K562 (cell line): Measurements from ENCODE around the gene FAM131C. TPM values are rescaled to one million over a fixed set of nuclear protein-coding genes. Genes with fewer than 3 reads are reported as not detected.
A peak's percentile ranks its signal among the peaks of the same experiment; 100 is the strongest.

Source experiments
- ATF1 ChIP-seq, 2 experiments: fragments of 450-650 bp in 1 of 2; IDR thresholded peaks; 2 replicates each; pipeline ENCODE4 v1.6.1; 2016; ENCODE audit warnings: missing compliant biosample characterization in 1 of 2, missing genetic modification characterization in 1 of 2
- CREBBP ChIP-seq: IDR thresholded peaks from one replicate; pipeline ENCODE4 v1.6.1; 2012; ENCODE audit warnings: low read depth, mild to moderate bottlenecking, control low read depth, inconsistent platforms, low read length
- DNMT1 ChIP-seq: fragments of 450-650 bp; IDR thresholded peaks from 2 replicates; pipeline ENCODE4 v1.6.1; 2016; ENCODE audit warnings: antibody characterized with exemption, mild to moderate bottlenecking
- EHMT2 ChIP-seq: fragments of 450-650 bp; IDR thresholded peaks from 2 replicates; pipeline ENCODE4 v1.6.1; 2018; ENCODE audit warnings: antibody characterized with exemption
- ELF1 ChIP-seq: fragments of 200-800 bp; sonication (Bioruptor generic); IDR thresholded peaks from 2 replicates; pipeline ENCODE4 v1.6.1; 2016; ENCODE audit warnings: missing genetic modification characterization, missing compliant biosample characterization
- ETV6 ChIP-seq, 3 experiments: fragments of 150-350 bp in 1 of 3; sonication (generic) in 1 of 3; formaldehyde crosslinking in 1 of 3; IDR thresholded peaks; 2 replicates each; pipeline versions ENCODE4 v1.6.1 to v1.8.0; 2014 to 2022; ENCODE audit warnings: borderline replicate concordance in 2 of 3, low read depth in 2 of 3, antibody characterized with exemption in 1 of 3, low read length in 1 of 3, mild to moderate bottlenecking in 1 of 3, missing genetic modification reagents in 1 of 3
- ID3 ChIP-seq, 2 experiments: fragments of 250-450 bp in 1 of 2; fragments of 450-650 bp in 1 of 2; sonication (Bioruptor Pico) in 1 of 2; IDR thresholded peaks; 2 replicates each; pipeline versions ENCODE4 v1.6.1 to v1.8.0; 2016 to 2021; ENCODE audit warnings: mild to moderate bottlenecking in 2 of 2, moderate library complexity in 2 of 2, missing compliant biosample characterization in 1 of 2, missing genetic modification characterization in 1 of 2
- LEF1 ChIP-seq: fragments of 450-650 bp; IDR thresholded peaks from 2 replicates; pipeline ENCODE4 v1.6.1; 2016; ENCODE audit warnings: mild to moderate bottlenecking
- NFXL1 ChIP-seq: fragments of 450-650 bp; formaldehyde crosslinking; IDR thresholded peaks from 2 replicates; pipeline ENCODE4 v1.4.0; 2021; ENCODE audit warnings: mild to moderate bottlenecking
- NRF1 ChIP-seq, 2 experiments: fragments of 450-650 bp; IDR thresholded peaks in 1 of 2; conservative IDR thresholded peaks in 1 of 2; 2 replicates each; pipeline ENCODE4 v1.6.1; 2014; ENCODE audit warnings: mild to moderate bottlenecking in 2 of 2
- POLR2H ChIP-seq: IDR thresholded peaks from 2 replicates; pipeline ENCODE4 v1.6.1; 2016; ENCODE audit warnings: missing genetic modification characterization, low read depth, mild to moderate bottlenecking, control low read depth, missing compliant biosample characterization, moderate library complexity
- PTTG1 ChIP-seq: fragments of 450-650 bp; IDR thresholded peaks from 2 replicates; pipeline ENCODE4 v1.6.1; 2016; ENCODE audit warnings: low read depth, mild to moderate bottlenecking, missing genetic modification characterization, missing compliant biosample characterization
- SMAD3 ChIP-seq: fragments of 450-650 bp; formaldehyde crosslinking; conservative IDR thresholded peaks from 2 replicates; pipeline ENCODE4 v1.4.0; 2020; ENCODE audit warnings: mild to moderate bottlenecking
- SMARCA4 ChIP-seq: fragments of 450-650 bp; IDR thresholded peaks from 2 replicates; pipeline ENCODE4 v1.6.1; 2016
- SRF ChIP-seq, 2 experiments: fragments of 250-450, 450-650 bp in 1 of 2; sonication (Bioruptor Pico) in 1 of 2; sonication (generic) in 1 of 2; formaldehyde crosslinking; IDR thresholded peaks; 2 replicates each; pipeline versions ENCODE4 v1.5.0 to v1.5.1; 2020 to 2022; ENCODE audit warnings: mild to moderate bottlenecking in 1 of 2, missing genetic modification reagents in 1 of 2
- STAT5B ChIP-seq: fragments of 250-450 bp; sonication (Bioruptor Pico); IDR thresholded peaks from 2 replicates; pipeline ENCODE4 v1.8.0; 2021; ENCODE audit warnings: mild to moderate bottlenecking, inconsistent platforms
- XRCC4 ChIP-seq: IDR thresholded peaks from one replicate; pipeline ENCODE4 v1.6.1; 2011; ENCODE audit not compliant: insufficient read depth, insufficient read length; ENCODE audit errors: extremely low read depth
- ZNF274 ChIP-seq: IDR thresholded peaks from 2 replicates; pipeline ENCODE4 v1.6.1; 2011; ENCODE audit warnings: low read depth, mild to moderate bottlenecking, low read length, moderate library complexity, borderline replicate concordance
- ZNF316 ChIP-seq: fragments of 450-650 bp; IDR thresholded peaks from 2 replicates; pipeline ENCODE4 v1.6.1; 2016
- ZNF395 ChIP-seq: fragments of 200-800 bp; sonication (Bioruptor generic); IDR thresholded peaks from 2 replicates; pipeline ENCODE4 v1.6.1; 2017; ENCODE audit warnings: missing genetic modification characterization, missing compliant biosample characterization
- ZNF644 ChIP-seq: fragments of 200-800 bp; sonication (Bioruptor generic); IDR thresholded peaks from 2 replicates; pipeline ENCODE4 v1.6.1; 2016; ENCODE audit warnings: low read depth, missing genetic modification characterization, missing compliant biosample characterization
- ZNF76 ChIP-seq: fragments of 250-450 bp; sonication (Bioruptor Pico); IDR thresholded peaks from 2 replicates; pipeline ENCODE4 v1.4.0; 2020; ENCODE audit warnings: mild to moderate bottlenecking, moderate library complexity, borderline replicate concordance
- polyA plus RNA-seq, 8 experiments: library from polyadenylated mRNA; depleted of rRNA in 4 of 8; stranded (reverse) in 5 of 8; unstranded in 3 of 8; fragments of >200 nt; fragmentation: Nextera tagmentation in 2 of 8; fragmentation: Illumina TruSeq in 1 of 8; extraction: Ambion mirVana in 2 of 8; extraction: Trizol in 1 of 8; gene quantifications; 2 replicates each; pipeline versions ENCODE4 v1.2.1 to v1.2.3, GENCODE V29; 2011 to 2014; ENCODE audit warnings: inconsistent platforms in 1 of 8, missing spikeins in 1 of 8
- total RNA-seq, 7 experiments: library from RNA; depleted of rRNA in 6 of 7; stranded (reverse); fragments of >200 nt in 6 of 7; fragmentation: Illumina TruSeq in 2 of 7; extraction: Trizol in 2 of 7; gene quantifications; 2 replicates each; pipeline versions ENCODE4 v1.2.1 to v1.2.3, GENCODE V29; 2011 to 2021; ENCODE audit warnings: low replicate concordance in 1 of 7
- TF ChIP-seq, protein P1 (sequence below): fragments of 250-450 bp; sonication (Bioruptor Pico); IDR thresholded peaks from 2 replicates; pipeline ENCODE4 v1.8.0; 2022; ENCODE audit warnings: moderate library complexity, mild to moderate bottlenecking, inconsistent platforms

The FAM131C gene
- total and polyA plus RNA-seq, 9 of the 15 experiments (the other 6 are each of a cell fraction or from before 2014, with no cell fraction given), result 0.10 to 0.29 (median 0.16) TPM; not detected in 6

DNA sequence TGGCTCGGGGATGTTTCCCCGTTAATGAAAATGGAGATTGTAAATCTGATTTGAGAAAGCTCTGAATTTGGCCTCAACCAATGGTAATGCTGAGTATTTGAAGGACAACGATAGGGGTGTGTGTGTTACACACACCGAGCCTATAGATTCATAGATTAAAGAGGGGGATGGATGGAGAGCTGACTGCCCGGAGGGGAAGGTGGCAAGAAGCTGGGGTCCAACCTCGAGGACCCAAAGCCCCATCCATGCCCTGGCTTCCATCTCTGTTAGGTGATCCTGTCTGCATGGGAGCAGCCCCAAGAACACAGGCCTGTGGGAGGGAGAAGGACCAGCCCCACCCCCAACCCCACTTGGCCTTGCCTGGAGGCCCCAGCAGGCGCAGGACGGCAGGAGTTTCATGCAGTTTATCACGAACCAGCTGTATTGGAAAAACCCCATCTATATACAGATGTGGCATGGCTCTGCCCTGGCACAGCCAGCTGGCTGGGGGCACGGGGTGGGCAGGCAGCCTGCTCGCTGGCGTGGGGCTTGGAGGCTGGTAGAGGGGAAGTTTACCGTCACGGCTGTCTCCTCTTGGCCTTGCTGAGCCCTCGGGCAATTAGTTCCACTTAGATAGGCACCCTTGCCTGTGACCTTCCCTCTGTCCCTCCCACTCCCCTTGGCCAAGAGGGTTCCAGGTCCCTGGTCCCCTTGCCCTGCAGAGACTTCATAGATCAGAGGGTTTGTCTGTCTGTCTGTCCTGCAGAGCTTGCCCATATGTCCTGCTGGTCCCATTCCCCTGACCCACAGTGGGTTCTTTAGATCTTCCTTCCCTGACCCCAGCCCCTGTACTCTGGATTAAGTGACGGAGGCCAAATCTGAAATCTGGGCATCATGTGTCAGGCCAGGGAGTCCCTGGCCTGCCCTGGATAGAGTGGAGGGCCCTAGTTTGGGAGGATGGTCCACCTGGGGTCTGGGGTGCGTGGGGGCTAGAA, 58.7 kb downstream of the FAM131C start (continued):
- TF ChIP-seq ETV6 (IDR thresholded peaks at IDR 0.05; ENCODE audit: borderline replicate concordance in 1 of 2, low read depth in 2 of 2, low read length in 1 of 2) (peak in 1 of 2 experiments; percentile 26; a peak in 1 of 4 replicates), ETV6 (CRISPR knock-in tag; IDR thresholded peaks at IDR 0.05; ENCODE audit: borderline replicate concordance) (no peak), NRF1 (conservative IDR thresholded peaks at IDR 0.05 in 1 of 2, IDR thresholded peaks at IDR 0.05 in 1 of 2) (peak; percentile 71 to 74), STAT5B (no peak), POLR2H (tag) (no peak), LEF1 (peak; percentile 67), ZNF274 (no peak), SMARCA4 (no peak), SRF (CRISPR knock-in tag; IDR thresholded peaks at IDR 0.05) (no peak), ID3 (CRISPR knock-in tag; IDR thresholded peaks at IDR 0.05) (no peak), ID3 (tag; IDR thresholded peaks at IDR 0.05) (0 out of 2 replicates have a peak, but pooled peaks have one; percentile 68), ZNF316 (no peak), CREBBP (no peak), SMAD3 (no peak), NFXL1 (CRISPR knock-in tag) (no peak), PTTG1 (no peak), EHMT2 (no peak), ZNF395 (CRISPR knock-in tag) (0 out of 2 replicates have a peak, but pooled peaks have one; percentile 14), ATF1 (CRISPR knock-in tag; IDR thresholded peaks at IDR 0.05) (no peak), ATF1 (tag; IDR thresholded peaks at IDR 0.05) (no peak), XRCC4 (no peak), ZNF644 (tag) (no peak), ZNF76 (CRISPR knock-in tag) (no peak), DNMT1 (no peak), ELF1 (tag) (no peak)
- TF ChIP-seq, protein P1, sequence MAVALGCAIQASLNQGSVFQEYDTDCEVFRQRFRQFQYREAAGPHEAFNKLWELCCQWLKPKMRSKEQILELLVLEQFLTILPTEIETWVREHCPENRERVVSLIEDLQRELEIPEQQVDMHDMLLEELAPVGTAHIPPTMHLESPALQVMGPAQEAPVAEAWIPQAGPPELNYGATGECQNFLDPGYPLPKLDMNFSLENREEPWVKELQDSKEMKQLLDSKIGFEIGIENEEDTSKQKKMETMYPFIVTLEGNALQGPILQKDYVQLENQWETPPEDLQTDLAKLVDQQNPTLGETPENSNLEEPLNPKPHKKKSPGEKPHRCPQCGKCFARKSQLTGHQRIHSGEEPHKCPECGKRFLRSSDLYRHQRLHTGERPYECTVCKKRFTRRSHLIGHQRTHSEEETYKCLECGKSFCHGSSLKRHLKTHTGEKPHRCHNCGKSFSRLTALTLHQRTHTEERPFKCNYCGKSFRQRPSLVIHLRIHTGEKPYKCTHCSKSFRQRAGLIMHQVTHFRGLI (CRISPR knock-in tag), result no peak
